Thyroid gland (tissue), 4 donors: Measurements from ENCODE around the gene C19orf53. TPM values are rescaled to one million over a fixed set of nuclear protein-coding genes. Genes with fewer than 3 reads are reported as not detected.

Experiments used
- DNase-seq, 2 donors: peaks; one replicate each; pipeline ENCODE4 v3.0.0-alpha.2; 2019
- H3K27ac ChIP-seq, 3 donors: fragments of 200-600 bp; sonication (generic); 1 replicate in 2 of 3; 2 replicates in 1 of 3; pipeline ENCODE4 v1.5.1; 2016 to 2019; ENCODE audit warnings: mild to moderate bottlenecking in 1 of 3, moderate library complexity in 1 of 3
- H3K27me3 ChIP-seq: fragments of 200-600 bp; sonication (generic); one replicate; pipeline ENCODE4 v1.5.1; 2019
- H3K36me3 ChIP-seq, 2 donors: fragments of 200-600 bp; sonication (generic); one replicate each; pipeline ENCODE4 v1.5.1; 2016 to 2019
- H3K4me1 ChIP-seq, 2 donors: fragments of 200-600 bp; sonication (generic); one replicate each; pipeline ENCODE4 v1.5.1; 2017 to 2019
- H3K4me3 ChIP-seq, 3 donors: fragments of 200-600 bp; sonication (generic); replicated peaks in 1 of 3; 1 replicate in 2 of 3; 2 replicates in 1 of 3; pipeline ENCODE4 v1.5.1; 2016; ENCODE audit warnings: mild to moderate bottlenecking in 1 of 3
- H3K9me3 ChIP-seq: fragments of 200-600 bp; sonication (generic); one replicate; pipeline ENCODE4 v1.5.1; 2017
- CTCF ChIP-seq, 6 experiments: fragments of 200-600 bp in 3 of 6; fragments of 450-650 bp in 3 of 6; sonication (generic) in 3 of 6; IDR thresholded peaks; one replicate each; pipeline ENCODE4 v1.5.1; 2016 to 2019; ENCODE audit warnings: antibody characterized with exemption in 6 of 6, mild to moderate bottlenecking in 2 of 6, inconsistent platforms in 1 of 6, moderate library complexity in 1 of 6
- POLR2A ChIP-seq, 2 donors: fragments of 450-650 bp; IDR thresholded peaks; one replicate each; pipeline ENCODE4 v1.6.1; 2017; ENCODE audit warnings: antibody characterized with exemption in 2 of 2, mild to moderate bottlenecking in 2 of 2, moderate library complexity in 1 of 2
- WGBS, 2 donors: methylation state at CpG; one replicate each; pipeline ENCODE4 v1.1.5; 2017; 5-methylcytosine and 5-hydroxymethylcytosine counted together
- intact Hi-C: fragments of 100-400 bp; cut with DNase I; formaldehyde crosslinking; loops from one replicate; pipeline ENCODE4 v1.15.1; 2023
- total RNA-seq, 4 donors: library from RNA; depleted of rRNA; stranded (reverse); fragments of >200 nt; gene quantifications; one replicate each; pipeline ENCODE4 v1.2.3, GENCODE V29; 2016

C19orf53 gene
- total RNA-seq, result 100 to 1,000 TPM in 2 of 4 donors, 10 to 100 TPM in 2; 50.2 to 191 (median 139) TPM

- peaks cover 17 to 26% of the 10 kb centered on the region in 2 donors for H3K36me3 ChIP-seq
- TF ChIP-seq CTCF (IDR thresholded peaks at IDR 0.05) (no peak), POLR2A (IDR thresholded peaks at IDR 0.05) (peak; percentile 16 to 89)
- 0 to 1% methylated on average over 51 to 58 of the region's 61 CpGs for WGBS, 2 donors
- intact Hi-C loops, result no loop called here
- H3K9me3 ChIP-seq, result no peaks in the 10 kb centered on the region
- peak within 1 kb of the TSS; percentile 83 to 98 (median 92) for H3K4me3 ChIP-seq
- H3K27me3 ChIP-seq, result no peaks in the 10 kb centered on the region
- peaks cover 23 to 35% of the 10 kb centered on the region in 2 donors for H3K4me1 ChIP-seq
- peak within 1 kb of the TSS; percentile 75 to 88 (median 85) for H3K27ac ChIP-seq
- peak; percentile 91 to 94 for DNase-seq
These were observed at the start of gene C19orf53 for GRCh38 chr19:13774217-13775191. Gene C19orf53, plus strand, starts transcription at chr19:13774456. Its CDS starts 22 bp downstream, at chr19:13774478.

- no peaks in the 10 kb centered on the region for H3K36me3 ChIP-seq
- no peak overlapping the region for H3K4me3 ChIP-seq
- H3K27ac ChIP-seq, result no peak overlapping the region
- intact Hi-C loops, result no loop called here
- WGBS, 2 donors, result 92 to 96% methylated on average over 5 of the region's 5 CpGs
- no peaks in the 10 kb centered on the region for H3K27me3 ChIP-seq
- H3K9me3 ChIP-seq, result no peaks in the 10 kb centered on the region
- peaks cover 0 to 7% of the 10 kb centered on the region in 2 donors for H3K4me1 ChIP-seq
- DNase-seq, result no peak
- TF ChIP-seq POLR2A (IDR thresholded peaks at IDR 0.05) (no peak), CTCF (IDR thresholded peaks at IDR 0.05) (no peak)
These were observed 47.9 kb upstream of the C19orf53 start for GRCh38 chr19:13726323-13726722.

- Histone ChIP-seq H3K9me3 (no peaks in the 10 kb centered on the region), H3K27me3 (no peaks in the 10 kb centered on the region), H3K36me3 (no peaks in the 10 kb centered on the region), H3K4me1 (peaks cover 7 to 13% of the 10 kb centered on the region in 2 donors), H3K4me3 (no peak overlapping the region), H3K27ac (no peak overlapping the region)
- TF ChIP-seq POLR2A (IDR thresholded peaks at IDR 0.05) (no peak), CTCF (IDR thresholded peaks at IDR 0.05) (no peak)
- 72 to 77% methylated on average over 8 of the region's 8 CpGs for WGBS, 2 donors
- intact Hi-C loops, result no loop called here
- DNase-seq, result no peak
These were observed 46.5 kb upstream of the C19orf53 start for GRCh38 chr19:13727798-13728197.

GRCh38 chr19:13729859-13730258, 44.4 kb upstream of the C19orf53 start:
- no peaks in the 10 kb centered on the region for H3K27me3 ChIP-seq
- no peak for TF ChIP-seq POLR2A (IDR thresholded peaks at IDR 0.05)
- no peak for TF ChIP-seq CTCF (IDR thresholded peaks at IDR 0.05)
- H3K36me3 ChIP-seq, result no peaks in the 10 kb centered on the region
- WGBS, 2 donors, result 63 to 78% methylated on average over 2 of the region's 2 CpGs
- no peak overlapping the region for H3K27ac ChIP-seq
- H3K4me1 ChIP-seq, result peaks cover 7 to 13% of the 10 kb centered on the region in 2 donors
- DNase-seq, result no peak
- intact Hi-C loops, result no loop called here
- H3K9me3 ChIP-seq, result no peaks in the 10 kb centered on the region
- H3K4me3 ChIP-seq, result no peak overlapping the region
